ENCODE measurements around the gene ST13. TPM values are rescaled to one million over a fixed set of nuclear protein-coding genes. Genes with fewer than 3 reads are reported as not detected.

The ST13 gene
- total RNA-seq, 1 experiment from 2014 or later, result 301 TPM

- H3K4me3 ChIP-seq (replicated peaks in 1 of 2; ENCODE audit: low read depth in 1 of 2, low read length in 2 of 2), result no peak overlapping the region
- no peak for TF ChIP-seq POLR2AphosphoS5 (IDR thresholded peaks at IDR 0.05; ENCODE audit: low read depth, low read length)
- no peak for TF ChIP-seq ATF3 (IDR thresholded peaks at IDR 0.05)
- TF ChIP-seq, protein P1, sequence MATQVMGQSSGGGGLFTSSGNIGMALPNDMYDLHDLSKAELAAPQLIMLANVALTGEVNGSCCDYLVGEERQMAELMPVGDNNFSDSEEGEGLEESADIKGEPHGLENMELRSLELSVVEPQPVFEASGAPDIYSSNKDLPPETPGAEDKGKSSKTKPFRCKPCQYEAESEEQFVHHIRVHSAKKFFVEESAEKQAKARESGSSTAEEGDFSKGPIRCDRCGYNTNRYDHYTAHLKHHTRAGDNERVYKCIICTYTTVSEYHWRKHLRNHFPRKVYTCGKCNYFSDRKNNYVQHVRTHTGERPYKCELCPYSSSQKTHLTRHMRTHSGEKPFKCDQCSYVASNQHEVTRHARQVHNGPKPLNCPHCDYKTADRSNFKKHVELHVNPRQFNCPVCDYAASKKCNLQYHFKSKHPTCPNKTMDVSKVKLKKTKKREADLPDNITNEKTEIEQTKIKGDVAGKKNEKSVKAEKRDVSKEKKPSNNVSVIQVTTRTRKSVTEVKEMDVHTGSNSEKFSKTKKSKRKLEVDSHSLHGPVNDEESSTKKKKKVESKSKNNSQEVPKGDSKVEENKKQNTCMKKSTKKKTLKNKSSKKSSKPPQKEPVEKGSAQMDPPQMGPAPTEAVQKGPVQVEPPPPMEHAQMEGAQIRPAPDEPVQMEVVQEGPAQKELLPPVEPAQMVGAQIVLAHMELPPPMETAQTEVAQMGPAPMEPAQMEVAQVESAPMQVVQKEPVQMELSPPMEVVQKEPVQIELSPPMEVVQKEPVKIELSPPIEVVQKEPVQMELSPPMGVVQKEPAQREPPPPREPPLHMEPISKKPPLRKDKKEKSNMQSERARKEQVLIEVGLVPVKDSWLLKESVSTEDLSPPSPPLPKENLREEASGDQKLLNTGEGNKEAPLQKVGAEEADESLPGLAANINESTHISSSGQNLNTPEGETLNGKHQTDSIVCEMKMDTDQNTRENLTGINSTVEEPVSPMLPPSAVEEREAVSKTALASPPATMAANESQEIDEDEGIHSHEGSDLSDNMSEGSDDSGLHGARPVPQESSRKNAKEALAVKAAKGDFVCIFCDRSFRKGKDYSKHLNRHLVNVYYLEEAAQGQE (IDR thresholded peaks at IDR 0.05; ENCODE audit: low read depth), result no peak
- no peak for TF ChIP-seq FOSL1 (IDR thresholded peaks at IDR 0.05; ENCODE audit: low read depth)
- no peak for TF ChIP-seq EZH2 (IDR thresholded peaks at IDR 0.05)
- no peak for TF ChIP-seq ZFX (IDR thresholded peaks at IDR 0.05)
- no peak for TF ChIP-seq RAD21 (IDR thresholded peaks at IDR 0.05; ENCODE audit: low read depth)
- TF ChIP-seq POLR2A (IDR thresholded peaks at IDR 0.05; ENCODE audit: borderline replicate concordance, extremely low read depth, insufficient read depth, insufficient read length), result no peak
- no peak overlapping the region for H3K9ac ChIP-seq (ENCODE audit: low read length)
- CTCF ChIA-PET, result no interaction called here
- intact Hi-C loops (cut with micrococcal nuclease), result no loop called here
- POLR2A ChIA-PET, result no interaction called here
- no peak overlapping the region for H3K27ac ChIP-seq (ENCODE audit: low read depth, low read length)
- peaks cover 23 to 36% of the 10 kb centered on the region in 2 experiments; a peak in 3 of 4 replicates for H3K36me3 ChIP-seq (ENCODE audit: control insufficient read depth in 1 of 2, insufficient read depth in 2 of 2, low read length in 2 of 2)
- no peaks in the 10 kb centered on the region for H3K9me3 ChIP-seq (ENCODE audit: control insufficient read depth in 1 of 2, insufficient read depth in 1 of 2, low read depth in 1 of 2, low read length in 2 of 2)
- H3K4me1 ChIP-seq (ENCODE audit: control insufficient read depth in 1 of 2, insufficient read depth in 2 of 2, low read length in 2 of 2), result no peaks in the 10 kb centered on the region
- no TSS peak for BruUV-seq (replicated peaks)
- DNase-seq (ENCODE audit: low read depth, low spot score) (no peak), ATAC-seq (no peak)
- no peak overlapping the region for H2AFZ ChIP-seq (ENCODE audit: low read depth, low read length, poor library complexity, severe bottlenecking)
- H3K79me2 ChIP-seq (ENCODE audit: insufficient read depth, low read length), result no peaks in the 10 kb centered on the region
- no peak overlapping the region for H3K4me2 ChIP-seq (ENCODE audit: low read length)
- no peaks in the 10 kb centered on the region for H3K27me3 ChIP-seq (ENCODE audit: insufficient read depth, low read length)
- RAD21 ChIA-PET (ENCODE audit: low non-redundant PET in 1 of 2, low total read pairs in 2 of 2, uncharacterized antibody in 2 of 2, unreplicated experiment in 2 of 2), result no interaction called here
- H3K9me2 ChIP-seq (ENCODE audit: insufficient read depth), result no peaks in the 10 kb centered on the region
- no peaks in the 10 kb centered on the region for H4K20me1 ChIP-seq (ENCODE audit: insufficient read depth)
These were observed 32.7 kb upstream of the ST13 start for GRCh38 chr22:40889116-40889515.

Data from HCT116 (cell line).